AG09319 (cell line): ENCODE data around the gene FCSK.
A peak's percentile ranks its signal among the peaks of the same experiment; 100 is the strongest.

Experiments
- DNase-seq: peaks from one replicate; pipeline ENCODE4 v3.0.0-alpha.2; 2010; ENCODE audit warnings: low read depth; ENCODE audit errors: extremely low read depth
- TF ChIP-seq, protein P1 (sequence below): IDR thresholded peaks from 2 replicates; pipeline ENCODE4 v1.5.1; 2011; ENCODE audit warnings: low read depth, mild to moderate bottlenecking, inconsistent platforms, low read length, moderate library complexity

FCSK gene

DNA sequence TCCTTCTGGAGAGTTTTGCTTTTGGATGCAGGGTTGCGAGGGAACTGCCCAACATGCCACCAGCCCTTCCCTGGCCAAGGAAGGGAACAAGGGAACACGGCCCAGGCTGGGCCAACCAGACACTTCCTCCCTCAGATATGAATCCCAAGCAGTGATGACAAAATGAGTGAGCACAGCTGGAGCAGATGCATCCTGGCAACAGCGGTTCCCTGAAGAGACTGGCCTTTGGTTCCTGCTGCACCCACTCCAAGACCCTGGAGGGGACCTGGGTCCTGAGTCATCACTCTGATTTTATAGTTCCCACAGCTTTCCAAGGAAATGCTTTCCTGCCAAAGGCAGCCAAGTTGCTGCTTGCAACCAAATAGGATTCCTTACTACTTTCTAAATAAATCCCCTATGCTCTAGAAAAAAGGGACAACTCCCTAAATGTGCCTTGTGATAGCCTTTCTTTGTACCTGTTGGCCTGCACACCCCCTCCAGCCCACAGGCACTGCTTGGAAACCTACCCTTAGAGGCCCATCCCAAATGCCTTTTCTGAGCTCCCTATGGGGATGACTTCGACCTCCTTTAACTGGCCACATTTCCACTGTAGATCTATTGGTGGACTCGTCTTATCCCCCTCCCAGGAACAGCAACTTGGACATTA lies 20.8 kb upstream of the FCSK start:
- DNase-seq: no peak

DNA sequence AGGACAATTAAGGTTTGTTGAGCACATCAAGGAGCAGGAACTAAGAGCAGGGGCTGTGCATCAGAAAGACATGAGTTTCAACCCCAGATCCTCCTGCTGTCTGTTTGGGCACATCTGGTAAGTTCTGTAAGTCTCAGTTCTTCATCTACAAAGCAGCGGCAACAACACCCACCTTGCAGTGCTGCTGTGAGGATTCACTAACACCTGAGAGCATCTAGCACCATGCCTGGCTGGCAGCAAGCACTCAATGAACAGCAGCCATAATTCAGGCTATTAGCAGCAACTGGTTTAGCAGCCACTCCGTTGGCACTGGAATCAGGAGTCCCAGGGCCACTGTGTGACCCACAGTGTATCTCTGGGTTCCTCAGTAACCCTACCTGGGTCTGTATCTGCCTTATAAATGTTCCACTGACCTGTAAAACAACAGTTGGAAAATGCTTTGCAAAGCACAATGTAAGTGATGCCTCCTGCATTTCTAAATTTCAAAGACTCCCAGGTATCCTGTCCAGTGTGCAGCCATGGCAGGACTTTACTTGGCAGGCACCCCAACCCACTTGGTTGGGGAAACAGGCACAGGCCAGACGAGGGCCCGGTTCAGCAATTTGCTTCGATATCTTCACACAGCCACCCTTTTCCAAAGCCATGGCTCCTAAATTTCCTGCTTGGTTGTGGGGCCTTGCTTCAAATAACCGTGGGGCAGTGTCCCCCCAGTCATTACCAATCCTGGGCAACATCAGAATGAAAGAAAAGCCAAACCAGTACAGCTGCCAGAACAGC lies 19.7 kb upstream of the FCSK start:
- TF ChIP-seq, protein P1, sequence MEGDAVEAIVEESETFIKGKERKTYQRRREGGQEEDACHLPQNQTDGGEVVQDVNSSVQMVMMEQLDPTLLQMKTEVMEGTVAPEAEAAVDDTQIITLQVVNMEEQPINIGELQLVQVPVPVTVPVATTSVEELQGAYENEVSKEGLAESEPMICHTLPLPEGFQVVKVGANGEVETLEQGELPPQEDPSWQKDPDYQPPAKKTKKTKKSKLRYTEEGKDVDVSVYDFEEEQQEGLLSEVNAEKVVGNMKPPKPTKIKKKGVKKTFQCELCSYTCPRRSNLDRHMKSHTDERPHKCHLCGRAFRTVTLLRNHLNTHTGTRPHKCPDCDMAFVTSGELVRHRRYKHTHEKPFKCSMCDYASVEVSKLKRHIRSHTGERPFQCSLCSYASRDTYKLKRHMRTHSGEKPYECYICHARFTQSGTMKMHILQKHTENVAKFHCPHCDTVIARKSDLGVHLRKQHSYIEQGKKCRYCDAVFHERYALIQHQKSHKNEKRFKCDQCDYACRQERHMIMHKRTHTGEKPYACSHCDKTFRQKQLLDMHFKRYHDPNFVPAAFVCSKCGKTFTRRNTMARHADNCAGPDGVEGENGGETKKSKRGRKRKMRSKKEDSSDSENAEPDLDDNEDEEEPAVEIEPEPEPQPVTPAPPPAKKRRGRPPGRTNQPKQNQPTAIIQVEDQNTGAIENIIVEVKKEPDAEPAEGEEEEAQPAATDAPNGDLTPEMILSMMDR: no peak
- no peak for DNase-seq

More for the DNA sequence above, 20.8 kb upstream of the FCSK start:
- TF ChIP-seq, protein P1: no peak

DNA sequence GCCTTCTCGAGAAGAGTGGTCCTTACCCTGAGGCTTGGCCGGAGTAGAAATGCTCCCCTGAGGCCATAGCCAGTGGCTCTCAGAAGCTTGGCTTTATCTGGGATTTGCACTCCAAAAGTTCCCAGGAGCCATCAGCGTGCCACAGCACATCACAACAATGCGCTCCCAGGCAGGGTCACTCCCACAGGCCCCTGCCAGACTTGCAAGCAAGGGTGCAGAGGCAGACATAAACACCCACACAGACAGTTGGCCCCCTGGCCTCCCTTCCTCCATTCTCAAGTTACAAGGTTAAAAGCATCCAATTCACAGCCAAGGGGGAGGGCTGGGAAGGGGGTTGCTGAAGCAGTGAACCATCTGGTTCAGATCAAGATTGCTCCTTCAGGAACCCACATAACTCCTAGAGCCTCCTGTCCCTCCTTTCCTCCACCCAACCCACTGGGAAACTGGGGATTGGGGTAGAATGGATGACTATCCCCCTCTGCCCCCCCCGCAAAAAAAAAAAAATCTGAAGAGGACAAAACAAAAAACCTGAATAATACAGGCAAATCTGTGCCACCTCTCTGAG lies 17.3 kb upstream of the FCSK start:
- TF ChIP-seq, protein P1: no peak
- peak; percentile 88 for DNase-seq

- TF ChIP-seq, protein P1: no peak
Observed at GRCh38 chr16:70437582-70438557, 16.5 kb upstream of the FCSK start.

DNA sequence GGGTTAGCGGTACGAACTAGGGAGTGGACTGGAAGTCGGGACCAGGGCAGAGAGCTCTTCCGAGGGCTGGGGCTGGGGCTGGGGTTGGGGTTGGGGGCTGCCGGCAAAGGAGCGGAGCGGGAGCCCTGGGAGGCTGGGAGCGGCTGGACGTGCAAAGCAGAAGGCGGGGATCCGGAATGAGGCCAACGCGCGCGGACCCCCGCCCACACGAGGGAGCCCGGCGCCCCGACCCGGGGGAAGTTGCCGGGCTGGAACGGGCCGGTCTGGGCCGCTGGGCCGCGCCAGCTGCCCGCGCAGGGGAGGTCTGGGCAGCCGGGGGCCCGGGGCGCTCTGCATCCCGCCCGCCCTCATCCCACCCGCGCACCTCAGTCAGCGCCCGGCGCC lies 15.8 kb upstream of the FCSK start:
- TF ChIP-seq, protein P1: no peak
- no peak for DNase-seq

More at GRCh38 chr16:70437582-70438557, 16.5 kb upstream of the FCSK start:
- DNase-seq: no peak

GRCh38 chr16:70438969-70439862 lies 15.2 kb upstream of the FCSK start, which contains the start of gene ST3GAL2:
Gene ST3GAL2, minus strand, starts transcription at chr16:70439100. Its CDS starts 40,570 bp downstream, at chr16:70398530.
- TF ChIP-seq, protein P1: no peak
- peak; percentile 85 for DNase-seq
